ENCODE results near the gene COX6A1. TPM values are rescaled to one million over a fixed set of nuclear protein-coding genes. Genes with fewer than 3 reads are reported as not detected.

The COX6A1 gene
- total and polyA plus RNA-seq, 3 donors from 2014 or later = 485 to 563 (median 549) TPM

GRCh38 chr12:120403869-120404268 lies 34.0 kb upstream of the COX6A1 start:
- Histone ChIP-seq H3K4me1 (no peaks in the 10 kb centered on the region), H3K27me3 (no peaks in the 10 kb centered on the region), H3K27ac (no peak overlapping the region), H3K36me3 (ENCODE audit: low read depth, missing control alignments) (no peaks in the 10 kb centered on the region), H3K4me3 (no peak overlapping the region), H3K9me3 (no peaks in the 10 kb centered on the region)
- intact Hi-C loops (cut with DNase I; ENCODE audit: low total_unique reads) = no loop called here
- DNase-seq = no peak
- TF ChIP-seq CTCF (IDR thresholded peaks at IDR 0.05) = no peak
- WGBS, 2 donors = 70 to 84% methylated on average over 3 of the region's 3 CpGs

- WGBS, 2 donors = 84 to 87% methylated on average over 1 of the region's 1 CpG
These were observed 33.6 kb upstream of the COX6A1 start for GRCh38 chr12:120404271-120404670.

GRCh38 chr12:120406069-120406468 lies 31.8 kb upstream of the COX6A1 start:
- intact Hi-C loops (cut with DNase I; ENCODE audit: low total_unique reads) = no loop called here
- H3K36me3 ChIP-seq (ENCODE audit: low read depth, missing control alignments) = no peaks in the 10 kb centered on the region
- TF ChIP-seq CTCF (IDR thresholded peaks at IDR 0.05) (no peak), POLR2A (IDR thresholded peaks at IDR 0.05) (no peak)
- 88 to 94% methylated on average over 3 of the region's 3 CpGs for WGBS, 2 donors
- H3K27me3 ChIP-seq = no peaks in the 10 kb centered on the region
- H3K9me3 ChIP-seq = no peaks in the 10 kb centered on the region
- DNase-seq = no peak
- no peaks in the 10 kb centered on the region for H3K4me1 ChIP-seq
- no peak overlapping the region for H3K4me3 ChIP-seq
- no peak overlapping the region for H3K27ac ChIP-seq

More at GRCh38 chr12:120404271-120404670, 33.6 kb upstream of the COX6A1 start:
- DNase-seq = no peak
- TF ChIP-seq POLR2A (IDR thresholded peaks at IDR 0.05) (no peak), CTCF (IDR thresholded peaks at IDR 0.05) (no peak)
- no peak overlapping the region for H3K27ac ChIP-seq
- H3K27me3 ChIP-seq = no peaks in the 10 kb centered on the region
- no peaks in the 10 kb centered on the region for H3K36me3 ChIP-seq (ENCODE audit: low read depth, missing control alignments)
- no peaks in the 10 kb centered on the region for H3K4me1 ChIP-seq
- H3K9me3 ChIP-seq = no peaks in the 10 kb centered on the region
- H3K4me3 ChIP-seq = no peak overlapping the region
- intact Hi-C loops (cut with DNase I; ENCODE audit: low total_unique reads) = no loop called here

GRCh38 chr12:120406553-120406952 lies 31.4 kb upstream of the COX6A1 start:
- intact Hi-C loops (cut with DNase I; ENCODE audit: low total_unique reads) = no loop called here
- Histone ChIP-seq H3K9me3 (no peaks in the 10 kb centered on the region), H3K4me3 (no peak overlapping the region), H3K36me3 (ENCODE audit: low read depth, missing control alignments) (no peaks in the 10 kb centered on the region), H3K27ac (no peak overlapping the region), H3K27me3 (no peaks in the 10 kb centered on the region), H3K4me1 (no peaks in the 10 kb centered on the region)
- no peak for TF ChIP-seq CTCF (IDR thresholded peaks at IDR 0.05)
- no peak for TF ChIP-seq POLR2A (IDR thresholded peaks at IDR 0.05)
- no peak for DNase-seq
- WGBS, 2 donors = 95 to 96% methylated on average over 3 of the region's 3 CpGs

GRCh38 chr12:120408771-120409170 lies 29.1 kb upstream of the COX6A1 start:
- no peaks in the 10 kb centered on the region for H3K9me3 ChIP-seq
- H3K27ac ChIP-seq = no peak overlapping the region
- H3K4me3 ChIP-seq = no peak overlapping the region
- H3K36me3 ChIP-seq (ENCODE audit: low read depth, missing control alignments) = no peaks in the 10 kb centered on the region
- H3K4me1 ChIP-seq = no peaks in the 10 kb centered on the region
- TF ChIP-seq CTCF (IDR thresholded peaks at IDR 0.05) (no peak), POLR2A (IDR thresholded peaks at IDR 0.05) (no peak)
- H3K27me3 ChIP-seq = no peaks in the 10 kb centered on the region
- intact Hi-C loops (cut with DNase I; ENCODE audit: low total_unique reads) = no loop called here
- 87 to 95% methylated on average over 10 to 11 of the region's 11 CpGs for WGBS, 2 donors
- no peak for DNase-seq

All from testis (tissue), 3 donors.